Fibroblast of skin of right quadriceps (primary cell): Measurements from ENCODE around the gene UGT2B28.
"Not testable (repeated sequence)": the region's sequence is repeated elsewhere in the genome, so short reads cannot be mapped to it uniquely, and the experiment has no call there.

ENCODE experiments used
- DNase-seq: peaks from one replicate; pipeline ENCODE4 v3.0.0-alpha.2; 2013

The UGT2B28 gene

DNA sequence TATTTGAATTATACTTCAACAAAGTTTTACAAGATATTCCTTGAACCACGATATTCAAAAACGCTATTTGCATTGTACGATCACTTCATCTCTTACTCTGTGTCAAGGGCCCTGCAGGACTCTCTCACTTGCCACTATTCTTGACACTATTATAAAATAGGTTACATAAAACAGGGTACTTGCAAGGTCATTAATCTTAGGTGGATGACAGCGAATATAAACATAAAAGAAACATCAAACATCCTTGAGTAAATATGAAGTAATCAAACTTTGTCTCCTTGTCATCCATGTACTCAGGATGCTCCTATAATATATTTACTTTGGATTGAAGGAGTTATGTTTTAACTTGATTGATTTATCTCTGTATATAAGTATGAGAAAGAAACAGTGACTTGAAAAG lies at the start of gene UGT2B28:
Gene UGT2B28 (plus strand): TSS at position 395 of the 400 bp plus-strand sequence. CDS start 26 bp downstream, outside the sequence.
- not testable (repeated sequence) for DNase-seq

DNA sequence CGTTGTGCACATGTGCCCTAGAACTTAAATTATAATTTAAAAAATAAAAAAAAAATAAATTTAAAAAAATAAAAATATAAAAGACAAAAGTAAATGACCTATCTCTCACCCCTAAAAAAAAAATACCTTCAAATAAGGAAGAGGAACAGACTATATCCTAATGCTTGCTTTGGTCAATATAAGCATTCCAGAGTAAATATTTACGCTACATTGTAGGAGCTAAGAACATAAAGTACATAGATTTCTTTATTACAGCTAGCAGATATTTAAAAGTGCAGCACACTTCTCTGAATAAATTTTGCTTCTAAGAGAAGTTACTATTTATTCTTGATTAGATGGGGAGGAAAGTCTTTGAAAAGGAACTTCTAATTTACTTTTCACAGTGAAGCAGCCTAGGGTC lies 41.2 kb upstream of the UGT2B28 start:
- DNase-seq, result no peak

DNA sequence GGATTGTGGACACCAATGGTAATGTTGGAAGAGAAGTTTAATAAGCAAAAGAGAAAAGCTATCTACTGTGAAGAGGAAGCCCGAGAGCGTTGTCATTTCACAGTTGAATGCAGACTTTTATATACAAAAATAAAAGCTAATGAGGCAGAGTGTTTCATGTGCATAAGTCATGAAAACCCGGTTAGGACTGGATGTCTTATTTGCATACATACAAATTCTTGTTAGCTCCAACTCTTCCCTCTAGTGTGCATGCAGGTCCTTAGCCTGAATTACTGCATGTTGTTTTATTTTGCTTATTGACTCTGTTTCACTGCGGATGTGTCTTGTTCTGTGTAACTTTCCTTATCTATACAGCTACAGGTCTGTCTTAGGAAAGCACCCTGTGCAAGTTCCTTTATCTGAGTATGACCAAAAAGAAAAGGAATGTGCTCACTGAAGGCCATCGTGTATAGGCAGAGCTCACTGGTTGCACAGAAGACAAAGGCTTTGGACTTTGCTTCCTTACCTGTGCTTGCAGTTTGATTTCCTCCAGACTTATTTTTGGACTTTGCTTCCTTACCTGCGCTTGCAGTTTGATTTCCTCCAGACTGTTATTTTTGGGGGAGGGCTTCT lies 40.6 kb upstream of the UGT2B28 start:
- DNase-seq, result no peak

DNA sequence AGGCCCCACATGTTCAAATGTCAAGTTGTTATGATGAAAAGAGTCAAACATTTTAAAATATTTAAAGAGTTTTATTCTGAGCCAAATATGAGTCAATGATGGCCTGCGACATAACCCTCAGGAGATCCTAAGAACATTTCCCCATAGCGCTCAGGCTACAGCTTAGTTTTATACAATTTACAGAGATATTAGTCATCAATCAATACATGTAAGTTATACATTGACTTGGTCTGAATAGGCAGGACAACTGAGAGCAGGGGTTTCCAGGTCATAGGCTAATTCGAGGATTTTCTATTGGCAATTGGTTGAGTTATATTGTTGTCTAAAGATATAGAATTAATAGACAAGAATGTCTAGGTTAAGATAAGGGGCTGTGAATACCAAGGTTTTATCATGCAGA lies 39.5 kb upstream of the UGT2B28 start:
- not testable (repeated sequence) for DNase-seq

DNA sequence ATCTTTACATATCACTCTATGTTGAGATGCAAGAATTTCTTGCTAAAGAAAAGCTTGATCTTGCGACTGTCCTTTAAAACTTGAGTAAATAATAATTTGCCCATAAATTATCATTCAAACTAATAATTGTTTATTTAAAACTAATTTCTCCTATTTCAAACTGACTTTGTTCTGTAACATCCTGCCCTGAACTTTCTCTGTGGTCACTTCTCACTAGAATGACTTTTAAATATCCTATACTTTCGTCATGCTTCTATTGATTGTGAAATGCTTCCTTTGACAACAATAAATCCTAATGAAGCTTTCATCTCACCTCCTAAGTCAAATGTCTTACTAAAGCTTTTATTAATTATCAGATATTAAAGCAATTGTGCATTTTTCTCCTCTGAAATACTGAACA lies 38.5 kb upstream of the UGT2B28 start:
- not testable (repeated sequence) for DNase-seq

DNA sequence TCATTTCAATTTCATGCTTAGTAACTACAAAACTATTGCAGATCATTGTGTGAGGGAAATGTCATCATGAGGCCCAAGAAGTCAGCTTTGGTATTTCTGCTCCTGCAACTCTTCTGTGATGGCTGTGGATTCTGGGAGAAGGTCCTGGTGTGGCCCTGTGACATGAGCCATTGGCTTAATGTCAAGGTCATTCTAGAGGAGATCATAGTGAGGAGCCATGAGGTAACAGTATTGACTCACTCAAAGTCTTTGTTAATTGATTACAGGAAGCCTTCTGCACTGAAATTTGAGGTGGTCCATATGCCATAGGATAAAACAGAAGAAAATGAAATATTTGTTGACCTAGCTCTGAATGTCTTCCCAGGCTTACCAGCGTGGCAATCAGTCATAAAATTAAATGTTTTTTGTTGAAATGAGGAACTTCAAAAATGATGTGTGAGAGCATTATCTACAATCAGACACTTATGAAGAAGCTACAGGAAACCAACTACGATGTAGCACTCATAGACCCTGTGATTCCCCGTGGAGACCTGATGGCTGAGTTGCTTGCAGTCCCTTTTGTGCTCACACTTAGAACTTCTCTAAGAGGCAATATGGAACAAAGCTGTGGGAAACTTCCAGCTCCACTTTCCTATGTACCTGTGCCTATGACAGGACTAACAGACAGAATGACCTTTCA lies 37.6 kb upstream of the UGT2B28 start:
- DNase-seq, result not testable (repeated sequence)

DNA sequence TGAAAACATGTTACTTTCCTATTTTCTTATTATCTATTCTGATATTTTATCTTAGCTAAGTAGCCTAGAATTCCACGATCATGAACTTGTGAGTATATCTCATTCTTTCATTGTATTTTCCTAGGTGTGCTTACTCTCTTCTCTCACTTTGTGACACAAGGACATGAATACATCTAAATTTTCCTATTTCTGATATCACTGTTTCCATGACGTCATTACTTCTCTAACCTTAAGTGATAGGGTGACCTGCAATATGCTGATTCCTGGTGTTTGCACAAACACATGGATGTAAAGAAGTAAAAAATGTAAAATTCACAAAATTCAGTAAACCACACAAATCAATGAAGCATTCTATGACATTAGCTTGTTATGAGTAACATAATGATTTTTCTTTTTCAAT lies 29.4 kb upstream of the UGT2B28 start:
- DNase-seq, result not testable (repeated sequence)

DNA sequence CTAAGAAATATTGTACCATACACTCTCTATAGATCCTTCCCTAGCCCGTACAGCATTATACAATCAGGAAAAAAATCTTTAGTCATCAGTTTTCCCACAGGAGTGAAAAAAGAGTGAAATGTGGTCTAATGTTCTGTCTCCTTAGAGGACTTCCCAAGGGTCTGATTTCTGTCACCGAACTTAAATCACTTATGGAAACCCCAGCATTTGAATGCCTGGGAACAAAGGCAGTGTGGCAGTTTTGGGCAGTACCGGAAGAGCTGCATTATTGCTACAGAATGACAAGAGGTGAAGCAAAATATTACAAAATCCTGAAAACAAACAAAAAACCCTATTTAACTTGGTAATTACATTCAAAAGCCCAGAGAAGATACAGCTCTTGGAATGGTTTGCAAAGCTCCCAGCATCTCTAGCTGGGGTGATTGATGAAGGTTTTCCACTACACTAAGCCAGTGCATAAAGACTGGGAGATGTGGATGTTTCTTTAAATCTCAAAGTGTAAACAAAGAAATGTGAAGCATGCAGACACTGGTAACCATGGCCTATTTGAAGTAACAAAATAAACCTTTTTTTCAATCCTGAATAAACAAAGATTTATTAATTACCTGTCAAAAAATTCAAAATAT lies 27.0 kb upstream of the UGT2B28 start:
- DNase-seq, result not testable (repeated sequence)

DNA sequence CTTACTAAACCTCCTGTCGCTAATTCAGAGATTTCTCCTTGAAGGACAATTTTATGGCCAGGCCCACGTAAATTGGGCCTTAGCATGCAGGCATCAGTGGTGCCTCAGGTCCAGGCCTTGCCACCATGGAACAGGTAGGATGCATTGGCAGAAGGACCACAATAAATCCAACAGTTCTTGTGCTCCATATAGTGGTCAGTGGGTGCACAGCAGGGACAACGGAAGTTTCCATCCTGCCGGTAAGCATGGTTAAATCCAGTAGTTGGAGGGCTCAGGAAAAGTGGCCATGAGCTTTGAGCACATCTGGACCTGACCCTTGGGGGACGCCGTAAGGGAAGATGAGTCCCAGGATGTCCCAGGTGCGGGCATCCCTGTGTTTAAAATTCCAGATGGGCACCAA lies 11.7 kb upstream of the UGT2B28 start:
- DNase-seq, result not testable (repeated sequence)

DNA sequence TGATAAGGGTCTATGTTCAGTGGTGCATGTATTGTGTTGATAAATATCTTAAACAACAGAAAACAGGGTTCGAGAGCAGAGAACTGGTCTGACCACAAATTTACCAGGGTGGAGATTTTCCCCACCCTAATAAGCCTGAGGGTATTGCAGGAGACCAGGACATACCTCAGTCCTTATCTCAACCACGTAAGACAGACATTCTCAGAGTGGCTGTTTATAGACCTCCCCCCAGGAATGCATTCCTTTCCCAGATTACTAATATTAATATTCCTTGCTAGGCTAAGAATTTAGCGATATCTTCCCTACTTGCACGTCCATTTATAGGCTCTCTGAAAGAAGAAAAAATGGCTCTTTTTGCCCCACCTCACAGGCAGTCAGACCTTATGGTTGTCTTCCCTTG lies 16.1 kb downstream of the UGT2B28 start:
- DNase-seq, result not testable (repeated sequence)

DNA sequence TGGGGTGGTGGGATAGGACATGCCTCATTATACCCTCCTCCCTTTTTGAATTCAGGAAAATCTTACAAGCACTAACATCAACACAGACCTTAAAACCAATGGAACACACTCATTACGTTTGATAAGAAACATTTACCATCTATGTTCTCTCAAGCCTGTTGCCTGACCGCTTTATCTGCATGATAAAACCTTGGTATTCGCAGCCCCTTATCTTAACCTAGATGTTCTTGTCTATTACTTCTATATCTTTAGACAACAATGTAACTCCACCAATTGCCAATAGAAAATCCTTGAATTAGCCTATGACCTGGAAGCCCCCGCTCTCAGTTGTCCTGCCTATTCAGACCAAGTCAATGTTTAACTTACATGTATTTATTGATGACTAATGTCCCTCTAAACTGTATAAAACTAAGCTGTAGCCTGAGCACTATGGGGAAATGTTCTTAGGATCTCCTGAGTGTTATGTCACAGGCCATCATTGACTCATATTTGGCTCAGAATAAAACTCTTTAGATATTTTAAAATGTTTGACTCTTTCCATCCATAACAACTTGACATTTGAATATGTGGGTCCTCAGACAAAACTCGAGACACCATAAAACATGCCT lies 28.3 kb downstream of the UGT2B28 start:
- not testable (repeated sequence) for DNase-seq

DNA sequence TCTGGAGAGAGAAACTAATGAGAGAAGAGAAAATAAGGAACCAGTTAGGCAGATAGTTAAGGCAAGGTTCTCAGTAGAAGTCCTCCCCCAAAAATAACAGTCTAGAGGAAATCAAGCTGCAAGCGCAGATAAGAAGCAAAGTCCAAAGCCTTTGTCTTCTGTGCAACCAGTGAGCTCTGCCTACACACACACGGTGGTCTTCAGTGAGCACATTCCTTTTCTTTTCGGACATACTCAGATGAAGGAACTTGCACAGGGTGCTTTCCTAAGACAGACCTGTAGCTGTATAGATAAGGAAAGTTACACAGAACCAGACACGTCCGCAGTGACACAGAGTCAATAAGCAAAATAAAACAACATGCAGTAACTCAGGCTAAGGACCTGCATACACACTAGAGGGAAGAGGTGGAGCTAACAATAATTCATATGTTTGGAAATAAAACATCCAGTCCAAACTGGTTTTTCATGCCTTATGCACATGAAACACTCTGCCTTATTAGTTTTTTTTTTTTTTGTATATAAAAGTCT lies 29.3 kb downstream of the UGT2B28 start:
- not testable (repeated sequence) for DNase-seq

DNA sequence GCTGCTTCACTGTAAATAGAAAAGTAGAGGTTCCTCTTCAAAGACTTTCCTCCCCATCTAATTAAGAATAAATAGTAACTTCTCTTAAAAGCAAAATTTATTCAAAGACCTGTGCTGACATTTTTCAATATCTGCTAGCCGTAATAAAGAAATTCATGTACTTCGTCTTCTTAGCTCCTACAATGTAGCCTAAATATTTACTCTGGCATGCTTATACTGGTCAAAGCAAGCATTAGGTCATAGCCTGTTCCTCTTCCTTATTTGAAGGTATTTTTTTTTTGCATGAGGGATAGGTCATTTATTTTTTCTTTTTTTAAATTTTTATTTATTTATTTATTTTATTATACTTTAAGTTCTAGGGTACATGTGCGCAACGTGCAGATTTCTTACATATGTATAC lies 30.0 kb downstream of the UGT2B28 start:
- not testable (repeated sequence) for DNase-seq

DNA sequence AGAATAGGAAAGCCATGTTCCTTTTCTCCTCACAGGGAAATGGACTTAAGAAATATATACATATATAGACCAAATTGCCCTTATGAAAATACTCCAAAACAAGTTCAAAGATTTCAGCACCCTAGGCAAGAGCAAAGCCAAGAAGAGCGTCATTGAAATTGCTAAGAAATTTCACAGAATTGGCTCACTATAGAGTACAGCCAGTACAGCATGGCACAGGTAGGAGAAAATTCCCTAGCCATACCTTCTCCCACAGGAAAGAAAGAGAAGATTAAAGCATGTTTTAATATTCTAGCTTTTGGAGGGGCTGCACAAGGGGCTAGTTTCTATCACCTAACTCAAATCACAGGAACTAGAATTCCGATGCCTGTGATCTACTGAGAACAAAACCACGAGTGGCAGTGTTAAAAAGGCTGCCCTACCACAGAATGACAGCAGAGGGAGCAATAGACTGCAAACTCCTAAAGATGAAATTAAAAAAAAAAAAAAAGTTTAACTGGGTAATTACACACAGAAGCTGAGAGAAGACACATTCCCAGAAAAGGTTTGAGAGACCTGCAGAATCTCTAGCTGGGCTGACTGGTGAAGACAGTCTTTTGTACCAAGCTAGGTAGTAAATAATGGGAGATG lies 37.5 kb downstream of the UGT2B28 start:
- DNase-seq, result peak; percentile 9

DNA sequence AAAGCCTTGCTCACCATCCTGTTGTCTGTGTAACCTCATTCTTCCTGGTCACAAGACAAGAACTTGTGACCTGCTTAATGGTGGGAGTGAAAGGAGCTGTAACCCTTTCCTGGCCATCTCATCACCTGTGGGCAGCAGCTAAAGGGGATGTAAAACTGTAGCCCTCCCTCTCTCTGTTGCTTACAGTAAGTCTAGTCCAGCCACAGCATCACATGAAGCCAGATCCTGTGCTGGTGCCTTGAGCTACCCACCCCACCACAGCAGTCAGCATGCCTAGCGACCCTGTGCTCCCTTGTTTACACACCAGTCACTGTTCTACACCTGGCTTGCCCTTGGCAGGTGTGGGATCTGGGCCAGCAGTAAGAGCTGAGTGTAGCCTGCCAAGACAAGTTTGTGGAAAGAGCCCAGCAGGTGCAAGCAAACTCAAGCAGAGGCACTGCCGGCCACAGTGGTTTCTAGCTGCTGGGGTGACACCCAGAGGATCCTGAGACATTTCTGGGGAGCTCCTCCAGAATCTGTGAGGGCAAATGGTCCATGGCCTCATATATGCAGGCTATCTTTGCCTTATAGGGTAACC lies 41.0 kb downstream of the UGT2B28 start:
- no peak for DNase-seq

DNA sequence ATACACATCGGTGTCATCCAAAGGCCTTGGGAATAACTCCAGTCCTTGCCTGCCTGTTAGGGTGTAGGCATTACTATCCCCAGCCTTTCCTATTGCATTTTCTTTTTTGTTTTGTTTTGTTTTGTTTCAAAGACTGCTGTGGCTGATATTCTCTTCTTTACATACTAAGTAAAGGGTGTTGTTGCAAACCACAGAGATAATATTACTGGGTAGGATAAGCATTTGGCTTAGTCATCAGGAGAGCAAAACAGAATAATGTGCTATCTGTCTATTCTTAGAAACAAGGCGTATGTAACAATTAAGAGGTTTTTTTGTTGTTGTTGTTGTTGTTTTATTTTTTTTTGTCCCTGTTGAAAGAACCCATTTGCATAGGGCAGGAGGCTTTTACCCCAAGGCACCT lies 41.8 kb downstream of the UGT2B28 start:
- peak; percentile 31 for DNase-seq

DNA sequence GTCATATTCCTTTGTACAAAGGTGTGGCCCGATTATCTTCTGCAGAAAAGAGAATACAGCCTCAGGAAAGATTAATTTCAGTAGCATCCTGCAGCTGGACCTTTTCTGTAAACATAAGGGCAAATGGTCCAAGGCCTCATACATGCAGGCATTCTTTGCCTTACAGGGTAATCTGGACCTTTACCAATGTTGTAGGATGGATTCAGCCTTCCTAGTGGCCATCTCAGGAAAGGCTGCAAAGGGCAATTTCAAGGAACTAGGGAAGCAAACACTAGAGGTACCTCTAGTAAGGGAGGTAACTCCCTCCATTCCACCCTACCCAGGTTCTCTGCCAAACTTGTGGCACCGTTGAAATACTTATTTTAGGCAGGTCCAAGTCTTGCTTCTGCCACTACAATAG lies 43.0 kb downstream of the UGT2B28 start:
- DNase-seq, result no peak

DNA sequence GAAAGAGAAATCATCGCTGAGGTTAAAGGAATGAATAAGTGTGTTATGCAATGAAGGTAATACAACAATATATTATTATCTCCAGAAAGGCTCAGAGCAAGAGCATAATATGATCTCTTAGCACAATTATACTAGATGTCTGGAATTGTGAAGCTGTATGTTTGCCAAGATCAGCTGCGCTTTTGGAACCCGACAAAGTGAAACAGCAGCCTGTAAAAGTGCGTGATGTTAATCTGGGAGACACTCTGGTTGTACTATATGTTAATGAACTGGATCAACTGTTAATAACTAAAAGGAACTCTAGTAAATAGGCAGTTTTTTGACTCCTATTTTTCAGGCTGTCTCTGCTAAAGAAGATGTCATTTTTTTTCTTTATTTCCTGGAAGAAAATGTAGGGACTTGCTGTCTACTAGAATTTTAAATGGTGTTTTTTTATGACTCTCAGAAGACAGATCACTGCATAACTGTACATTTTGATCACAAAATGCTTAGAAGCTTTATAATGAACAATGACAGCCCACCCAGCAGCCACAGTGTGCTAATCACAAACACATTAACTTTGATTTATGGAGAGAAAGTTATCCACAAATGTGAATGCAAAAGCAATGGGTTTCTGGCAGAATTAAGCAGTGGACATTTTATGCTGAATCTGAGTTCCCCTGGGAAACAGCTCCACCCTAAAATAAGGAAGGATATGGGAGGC lies 50.2 kb downstream of the UGT2B28 start:
- no peak for DNase-seq

DNA sequence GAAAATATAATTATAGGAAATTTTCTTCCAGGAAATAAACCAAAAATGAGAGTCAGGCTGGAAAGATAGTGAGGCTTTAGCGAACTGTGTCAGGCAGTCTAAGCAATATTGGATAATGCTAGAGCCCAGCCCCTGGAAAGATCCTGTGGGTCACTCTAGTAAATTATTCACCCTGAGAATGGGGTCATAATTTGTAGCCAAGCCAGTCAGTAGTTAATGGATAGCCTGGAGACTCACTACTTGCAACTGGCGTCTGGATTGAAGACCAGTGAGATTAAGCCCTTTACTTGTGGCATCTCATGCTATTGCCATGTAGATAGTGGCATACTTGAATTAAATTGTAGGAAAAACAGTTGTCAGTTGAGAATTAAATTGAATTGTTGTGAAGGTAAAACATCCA lies 51.0 kb downstream of the UGT2B28 start:
- DNase-seq, result not testable (repeated sequence)

DNA sequence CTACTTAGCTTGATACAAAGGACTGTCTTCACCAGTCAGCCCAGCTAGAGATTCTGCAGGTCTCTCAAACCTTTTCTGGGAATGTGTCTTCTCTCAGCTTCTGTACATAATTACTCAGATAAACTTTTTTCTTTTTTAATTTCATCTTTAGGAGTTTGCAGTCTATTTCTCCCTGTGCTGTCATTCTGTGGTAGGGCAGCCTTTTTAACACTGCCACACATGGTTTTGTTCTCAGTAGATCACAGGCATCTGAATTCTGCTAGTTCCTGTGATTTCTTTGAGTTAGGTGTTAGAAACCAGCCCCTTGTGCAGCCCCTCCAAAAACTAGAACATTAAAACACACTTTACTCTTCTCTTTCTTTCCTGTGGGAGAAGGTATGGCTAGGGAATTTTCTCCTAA lies 55.2 kb downstream of the UGT2B28 start:
- not testable (repeated sequence) for DNase-seq

DNA sequence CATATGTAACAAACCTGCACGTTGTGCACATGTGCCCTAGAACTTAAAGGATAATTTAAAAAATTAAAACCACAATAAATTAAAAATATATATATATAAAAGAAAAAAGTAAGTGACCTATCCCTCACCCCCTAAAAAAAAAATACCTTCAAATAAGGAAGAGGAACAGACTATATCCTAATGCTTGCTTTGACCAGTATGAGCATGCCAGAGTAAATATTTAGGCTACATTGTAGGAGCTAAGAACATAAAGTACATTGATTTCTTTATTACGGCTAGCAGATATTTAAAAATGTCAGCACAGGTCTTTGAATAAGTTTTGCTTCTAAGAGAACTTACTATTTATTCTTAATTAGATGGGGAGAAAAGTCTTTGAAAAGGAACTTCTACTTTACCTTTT lies 62.8 kb downstream of the UGT2B28 start:
- DNase-seq, result not testable (repeated sequence)
